HCEC 1CT (cell line): ENCODE results near the gene RCC1.
"Not testable (repeated sequence)": the region's sequence is repeated elsewhere in the genome, so short reads cannot be mapped to it uniquely, and the experiment has no call there.

ENCODE experiments used
- DNase-seq: peaks from one replicate; pipeline ENCODE4 v3.0.0-alpha.2; 2017

The RCC1 gene

DNA sequence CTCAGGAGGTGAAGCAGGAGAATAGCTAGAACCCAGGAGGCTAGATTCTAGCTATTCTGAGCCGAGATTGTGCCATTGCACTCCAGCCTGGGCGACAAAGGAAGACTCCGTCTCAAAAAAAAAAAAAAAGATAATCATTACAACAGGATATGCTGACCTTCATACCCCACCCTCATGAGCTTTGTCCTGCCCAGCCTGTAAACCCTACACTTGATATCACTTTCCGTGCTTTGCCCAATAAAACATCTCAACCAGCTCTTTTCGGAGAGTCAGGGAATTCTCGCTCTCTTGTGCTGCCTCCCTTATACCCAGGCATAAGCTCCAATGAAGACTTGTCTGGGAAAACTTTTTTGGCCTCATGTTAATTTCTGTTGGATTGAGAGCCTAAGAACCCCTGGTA lies 45.5 kb downstream of the RCC1 start:
- DNase-seq: no peak

GRCh38 chr1:28552758-28553663 lies 47.2 kb downstream of the RCC1 start, which contains the start of gene TRNAU1AP:
TSS of gene TRNAU1AP (plus strand) at chr1:28553085. CDS start at chr1:28553111, 26 bp downstream.
- peak; percentile 96 for DNase-seq

- no peak for DNase-seq
Observed at GRCh38 chr1:28560886-28561285, 55.0 kb downstream of the RCC1 start.

GRCh38 chr1:28564310-28564709 lies 58.5 kb downstream of the RCC1 start:
- no peak for DNase-seq

DNA sequence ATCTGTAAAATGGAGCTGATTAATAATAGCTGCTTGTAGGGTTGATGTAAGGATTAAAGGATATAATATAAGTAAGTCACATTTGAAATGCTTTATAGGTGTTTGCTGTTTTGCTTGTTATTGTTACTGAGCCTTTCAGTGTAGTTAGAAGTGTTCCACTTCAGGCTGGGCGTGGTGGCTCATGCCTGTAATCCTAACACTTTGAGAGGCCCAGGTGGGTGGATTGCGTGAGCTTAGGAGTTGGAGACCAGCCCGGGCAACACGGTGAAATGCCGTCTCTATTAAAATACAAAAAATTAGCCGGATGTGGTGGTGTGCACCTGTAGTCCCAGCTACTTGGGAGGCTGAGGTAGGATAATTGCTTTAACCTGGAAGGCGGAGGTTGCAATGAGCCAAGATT lies 59.2 kb downstream of the RCC1 start:
- no peak for DNase-seq

- DNase-seq: no peak
Observed at GRCh38 chr1:28565726-28566125, 59.9 kb downstream of the RCC1 start.

GRCh38 chr1:28566931-28567330 lies 61.1 kb downstream of the RCC1 start:
- DNase-seq: no peak

DNA sequence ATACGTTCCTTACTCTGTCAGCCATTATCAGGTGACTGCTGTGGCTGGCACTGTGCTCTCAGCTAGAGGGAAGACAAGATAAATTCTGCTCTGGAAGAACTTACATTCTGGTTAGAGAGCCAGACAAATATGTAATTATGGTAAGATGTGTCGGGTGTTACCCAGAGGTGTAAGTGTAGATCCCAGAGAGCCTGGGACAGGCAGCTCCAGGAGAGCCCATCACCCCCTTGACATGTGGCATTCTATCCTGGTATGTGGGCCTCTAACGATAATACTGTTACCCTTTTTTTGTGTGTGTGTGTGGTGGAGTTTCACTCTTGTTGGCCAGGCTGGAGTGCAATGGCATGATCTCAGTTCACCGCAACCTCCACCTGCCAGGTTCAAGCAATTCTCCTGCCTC lies 66.1 kb downstream of the RCC1 start:
- no peak for DNase-seq

DNA sequence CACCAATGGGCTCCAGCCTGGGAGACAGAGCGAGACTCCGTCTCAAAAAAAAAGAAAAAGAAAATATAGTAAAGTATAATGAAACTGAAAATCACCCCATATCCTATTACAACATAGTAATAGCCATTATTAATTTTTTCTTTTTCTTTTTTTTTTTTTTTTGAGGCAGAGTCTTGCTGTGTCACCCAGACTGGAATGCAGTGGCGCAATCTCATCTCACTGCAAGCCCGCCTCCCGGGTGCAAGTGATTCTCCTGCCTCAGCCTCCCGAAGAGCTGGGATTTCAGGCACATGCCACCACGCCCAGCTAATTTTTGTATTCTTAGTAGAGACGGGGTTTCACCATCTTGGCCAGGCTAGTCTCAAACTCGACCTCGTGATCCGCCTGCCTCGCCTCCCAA lies 67.0 kb downstream of the RCC1 start:
- DNase-seq: peak; percentile 80

- no peak for DNase-seq
Observed at GRCh38 chr1:28573564-28573963, 67.7 kb downstream of the RCC1 start.

DNA sequence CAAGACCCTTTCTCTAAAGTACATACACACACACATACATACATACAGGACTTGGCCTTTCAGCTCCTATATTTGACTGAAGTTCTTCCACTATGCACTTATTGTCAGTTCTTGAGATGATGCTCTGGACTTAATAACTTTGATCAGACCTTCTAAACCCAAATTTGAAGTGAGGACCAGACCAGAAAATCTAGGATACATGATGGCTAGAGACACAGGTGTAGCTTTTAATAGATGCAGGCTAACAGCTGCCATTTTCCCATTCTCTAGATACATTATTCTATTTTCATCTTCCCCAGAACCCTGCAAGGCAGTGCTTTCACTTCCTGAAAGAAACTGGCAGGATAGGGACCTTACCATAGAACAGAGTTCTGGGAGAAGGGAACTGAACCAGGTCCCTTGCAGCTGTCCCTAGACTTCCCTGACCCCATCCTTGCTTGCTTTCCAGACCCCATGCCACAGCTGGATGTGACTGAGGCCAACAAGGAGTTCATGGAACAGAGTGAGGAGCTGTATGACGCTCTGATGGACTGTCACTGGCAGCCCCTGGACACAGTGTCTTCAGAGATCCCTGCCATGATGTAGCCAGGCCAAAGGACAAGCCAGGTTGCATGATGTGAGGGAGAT lies 71.3 kb downstream of the RCC1 start:
- no peak for DNase-seq

GRCh38 chr1:28577738-28578536 lies 72.1 kb downstream of the RCC1 start:
- DNase-seq: no peak

DNA sequence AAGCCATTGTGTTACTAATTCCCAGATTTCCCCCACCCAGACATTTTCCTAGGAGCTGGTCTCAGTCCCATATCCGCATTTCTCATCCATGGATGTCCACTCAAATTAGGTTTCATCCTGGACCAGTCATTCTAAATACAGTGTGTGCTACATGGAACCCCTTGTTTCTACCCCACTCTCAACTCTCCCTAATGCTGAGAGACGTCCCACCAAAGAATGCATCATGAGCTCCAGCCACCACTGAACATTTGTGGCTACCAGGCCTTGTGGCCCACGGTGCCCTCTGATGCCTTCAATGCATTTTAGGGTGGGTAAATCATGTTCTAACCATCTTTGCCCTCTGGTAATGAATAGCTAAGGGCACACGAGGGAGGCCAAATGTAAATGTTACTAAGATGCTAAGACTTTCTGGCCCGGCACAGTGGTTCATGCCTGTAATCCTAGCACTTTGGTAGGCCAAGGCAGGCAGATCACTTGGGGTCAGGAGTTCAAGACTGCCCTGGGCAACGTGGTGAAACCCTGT lies 72.9 kb downstream of the RCC1 start:
- DNase-seq: no peak

DNA sequence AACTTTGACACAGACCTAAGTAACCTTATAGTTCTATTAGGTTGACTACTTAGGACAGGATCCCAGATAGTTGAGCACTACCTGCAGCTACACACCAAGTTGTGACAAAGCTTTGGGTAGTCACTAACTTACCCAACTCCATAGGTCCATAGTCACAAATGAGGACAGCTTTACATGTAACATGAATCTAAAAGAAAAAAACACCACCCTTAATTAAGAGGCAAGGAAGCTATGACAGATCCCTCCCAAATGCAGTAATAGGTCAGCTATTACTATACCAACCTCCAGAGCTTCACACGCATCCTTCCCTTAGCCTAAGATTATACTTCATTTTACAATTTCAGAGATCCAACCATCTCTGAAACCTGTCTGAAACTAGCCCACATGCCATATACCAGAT lies 73.6 kb downstream of the RCC1 start:
- no peak for DNase-seq

DNA sequence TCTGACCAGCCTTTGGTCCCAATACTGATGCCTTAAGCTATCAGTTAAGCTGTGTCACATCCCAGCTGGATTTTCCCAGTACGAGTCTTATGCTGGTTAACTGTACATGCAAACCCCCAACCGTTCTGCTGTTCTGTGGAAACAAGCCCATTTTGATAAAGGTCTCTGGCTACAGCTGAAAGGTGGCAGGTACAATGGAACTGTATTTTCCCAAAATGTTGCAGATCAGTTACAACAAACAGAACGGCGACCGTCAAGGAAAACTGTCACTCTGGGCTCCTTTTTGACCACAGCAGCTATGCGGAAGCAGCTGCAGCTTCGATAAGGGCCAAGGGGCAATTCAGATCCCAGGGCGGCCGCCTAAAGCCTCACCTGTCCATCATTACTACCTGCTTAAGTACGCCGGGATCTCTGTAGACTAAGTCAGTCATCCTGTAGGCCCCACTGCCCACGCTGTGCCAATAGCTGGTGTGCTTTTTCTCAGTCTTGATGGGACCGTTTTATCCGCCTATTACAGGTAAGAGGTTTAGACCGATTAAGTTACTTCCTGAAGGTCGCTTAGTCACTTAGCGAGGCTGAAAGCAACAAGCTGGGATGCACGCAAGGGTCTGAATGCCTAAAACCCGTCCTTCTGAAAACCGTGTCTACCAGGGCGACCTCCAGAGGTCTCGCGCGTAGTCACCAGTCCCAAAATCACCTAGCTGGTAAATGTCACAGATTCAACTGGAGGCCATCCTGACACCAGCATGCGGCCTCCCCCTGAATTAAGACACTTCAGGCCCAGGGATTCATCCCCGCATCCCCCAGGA lies 75.1 kb downstream of the RCC1 start:
- DNase-seq: peak; percentile 48

DNA sequence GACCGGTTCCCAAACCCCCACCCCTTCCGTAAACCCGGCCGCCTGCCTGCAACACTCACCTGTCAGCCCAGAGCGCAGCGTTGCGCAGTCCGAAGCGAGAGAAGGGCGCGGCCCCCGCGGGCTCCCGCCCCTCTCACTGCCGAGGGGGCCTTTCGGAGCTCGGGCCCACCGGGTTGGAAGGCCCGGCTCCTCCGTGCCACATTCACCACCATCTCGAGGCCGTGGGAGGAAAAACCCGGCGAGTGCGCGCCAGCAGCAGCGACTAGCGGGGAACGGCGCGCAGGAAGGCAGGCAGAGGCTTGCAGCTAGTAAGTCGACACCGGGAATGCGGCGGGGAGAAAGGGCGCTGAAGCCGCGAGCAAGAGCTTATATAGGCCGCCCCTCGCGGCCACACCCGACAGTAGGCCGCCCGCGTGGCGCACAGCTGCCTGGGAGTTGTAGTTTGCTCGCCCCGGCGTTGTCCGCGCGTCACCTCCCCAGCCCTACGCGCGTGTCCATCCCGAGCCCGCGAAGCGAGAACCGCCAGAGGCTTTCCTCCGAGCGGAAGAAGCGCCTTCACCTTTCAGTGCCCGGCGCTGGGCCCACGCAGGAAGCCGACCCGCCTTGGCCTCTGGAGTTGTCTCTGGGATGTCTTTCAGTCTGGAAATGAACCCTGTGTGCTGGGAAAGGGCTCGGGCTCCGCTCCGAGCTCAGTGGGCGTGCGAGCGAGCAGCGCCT lies 75.8 kb downstream of the RCC1 start:
- DNase-seq: peak; percentile 97

DNA sequence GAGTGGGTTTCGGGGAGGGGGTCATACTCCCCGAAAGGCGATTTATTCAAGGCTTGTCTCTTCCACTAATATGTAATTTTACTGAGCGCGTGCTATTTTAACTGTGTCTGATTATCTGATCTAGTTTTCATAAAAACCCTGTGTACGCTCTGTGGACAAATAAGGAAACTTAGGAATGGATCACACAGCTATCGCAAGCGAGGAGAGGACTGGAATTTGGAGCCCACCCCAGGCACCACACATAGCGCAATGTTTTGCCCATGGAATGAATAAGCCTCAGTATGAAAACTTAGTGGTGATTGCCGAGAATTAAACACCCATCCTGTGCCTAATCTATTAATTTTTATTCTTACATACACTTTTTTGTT lies 76.4 kb downstream of the RCC1 start:
- peak; percentile 39 for DNase-seq

DNA sequence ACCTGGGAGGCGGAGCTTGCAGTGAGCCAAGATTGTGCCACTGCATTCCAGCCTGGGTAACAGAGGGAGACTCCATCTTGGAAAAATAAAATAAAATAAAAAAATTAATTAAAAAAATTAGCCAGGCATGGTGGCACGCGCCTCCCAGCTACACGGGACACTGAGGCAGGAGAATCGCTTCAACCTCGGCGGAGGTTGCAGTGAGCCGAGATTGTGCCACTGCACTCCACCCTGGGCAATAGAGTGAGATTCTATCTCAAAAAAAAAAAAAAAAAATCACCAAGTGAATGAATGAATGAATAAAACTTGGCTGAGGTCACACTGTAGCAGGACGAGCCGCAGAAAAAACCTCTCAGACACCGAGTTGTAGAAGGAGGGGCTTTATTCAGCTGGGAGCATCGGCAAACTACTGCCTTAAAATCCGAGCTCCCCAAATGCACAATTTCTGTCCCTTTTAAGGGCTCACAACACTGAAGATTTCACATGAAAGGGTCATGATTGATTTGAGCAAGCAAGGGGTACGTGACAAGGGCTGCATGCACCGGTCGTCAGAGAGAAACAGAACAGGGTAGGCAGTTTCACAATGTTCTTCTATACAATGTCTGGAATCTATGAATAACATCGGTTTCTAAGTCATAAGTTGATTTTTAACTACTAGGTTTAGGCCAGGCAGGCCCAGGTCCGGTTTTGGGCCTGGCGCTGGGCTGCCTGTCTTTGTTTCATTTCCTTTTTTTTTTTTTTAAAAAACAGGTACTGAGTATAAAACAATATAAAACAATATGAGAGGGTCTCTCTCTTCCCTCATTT lies 80.9 kb downstream of the RCC1 start:
- DNase-seq: not testable (repeated sequence)
